NCI-H82 (cell line): ENCODE results near the gene SPTBN1.

Experiments
- DNase-seq: peaks from one replicate; lab custom pipeline; 2025; lab: John Stamatoyannopoulos, UW

The SPTBN1 gene

GRCh38 chr2:54455563-54456361 is at the start of gene SPTBN1:
SPTBN1 (plus strand) TSS chr2:54456327; CDS start chr2:54526419, 70,092 bp downstream.
- DNase-seq = peak; percentile 94

- no peak for DNase-seq
Observed at GRCh38 chr2:54407693-54408092, 48.4 kb upstream of the SPTBN1 start.

DNA sequence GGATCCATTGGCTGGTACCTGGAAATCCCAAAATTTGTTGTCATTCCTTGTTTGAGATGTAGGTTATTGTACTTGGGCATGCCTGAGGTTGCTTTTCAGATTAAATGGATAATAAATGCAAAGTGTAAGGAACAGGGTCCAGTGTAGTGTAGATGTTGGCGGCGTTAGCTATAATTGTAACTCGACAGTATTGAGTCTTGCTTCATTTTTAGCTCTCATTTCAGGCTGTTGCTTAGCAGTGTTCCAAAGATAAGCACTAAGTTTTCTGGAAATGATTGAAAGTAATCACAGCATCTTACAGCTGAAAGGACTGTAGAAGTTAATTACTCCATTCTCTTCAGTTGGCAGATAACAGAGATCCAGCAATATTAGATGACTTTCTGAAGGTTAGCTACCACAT is 47.8 kb upstream of the SPTBN1 start:
- DNase-seq = no peak

GRCh38 chr2:54409752-54410151 is 46.4 kb upstream of the SPTBN1 start:
- peak; percentile 55 for DNase-seq

- no peak for DNase-seq
Observed at GRCh38 chr2:54411801-54412354, 44.2 kb upstream of the SPTBN1 start.

- DNase-seq = no peak
Observed at GRCh38 chr2:54416166-54416813, 39.8 kb upstream of the SPTBN1 start.

DNA sequence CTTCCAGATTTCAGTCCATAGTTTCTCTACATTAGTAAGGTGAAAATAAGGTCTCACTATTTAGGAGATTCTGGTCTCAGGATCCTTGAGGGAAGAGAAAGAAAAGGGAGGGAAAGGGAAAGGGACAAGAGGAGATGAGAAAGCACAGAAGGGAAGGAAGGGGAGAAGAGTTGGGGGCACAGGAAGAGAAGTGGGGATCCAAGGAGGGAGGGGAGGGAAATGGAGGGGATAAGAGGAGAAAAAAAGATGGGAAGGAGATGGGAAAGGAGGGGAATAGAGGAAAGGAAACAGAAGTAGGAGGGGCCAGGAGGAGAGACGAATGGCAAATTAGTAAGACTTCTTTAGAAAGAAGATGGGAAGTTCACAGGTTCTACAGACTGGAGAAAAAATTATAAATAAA is 39.2 kb upstream of the SPTBN1 start:
- no peak for DNase-seq

- no peak for DNase-seq
Observed at GRCh38 chr2:54417577-54417976, 38.5 kb upstream of the SPTBN1 start.

GRCh38 chr2:54419388-54419787 is 36.7 kb upstream of the SPTBN1 start:
- DNase-seq = no peak

DNA sequence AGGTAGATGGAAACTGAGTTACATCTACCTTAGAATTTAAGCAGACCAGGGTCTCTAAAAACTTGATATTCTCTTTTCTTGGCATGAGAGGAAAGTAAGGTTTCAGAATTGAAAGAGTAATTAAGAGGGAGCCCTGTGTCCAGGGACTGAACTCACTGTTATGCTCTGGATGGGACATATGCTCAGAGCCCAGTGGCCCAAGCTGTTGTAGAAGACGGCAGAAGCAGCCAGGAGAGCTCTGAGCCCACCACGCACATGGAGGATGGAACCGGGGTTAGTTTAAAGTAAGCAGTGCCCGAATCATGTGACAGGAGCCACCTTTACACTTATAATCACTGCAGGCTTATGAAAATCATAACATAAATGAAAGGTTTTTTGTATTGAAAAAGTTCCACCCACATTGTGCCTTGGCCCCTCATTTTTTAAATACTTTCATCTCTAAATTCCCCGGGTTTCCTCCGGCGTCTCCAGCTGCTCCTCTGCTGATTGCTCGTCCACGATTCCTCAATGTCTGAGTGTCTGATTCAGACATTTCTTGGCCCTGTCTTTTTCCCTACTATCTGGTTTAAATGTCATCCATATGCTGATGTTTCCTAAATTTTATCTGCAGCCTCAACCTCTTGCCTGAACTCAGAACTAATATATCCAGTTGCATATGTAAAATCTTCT is 36.1 kb upstream of the SPTBN1 start:
- no peak for DNase-seq

GRCh38 chr2:54420524-54421172 is 35.5 kb upstream of the SPTBN1 start:
- DNase-seq = no peak

GRCh38 chr2:54422072-54422581 is 34.0 kb upstream of the SPTBN1 start:
- DNase-seq = no peak

GRCh38 chr2:54423213-54423612 is 32.9 kb upstream of the SPTBN1 start:
- DNase-seq = no peak

DNA sequence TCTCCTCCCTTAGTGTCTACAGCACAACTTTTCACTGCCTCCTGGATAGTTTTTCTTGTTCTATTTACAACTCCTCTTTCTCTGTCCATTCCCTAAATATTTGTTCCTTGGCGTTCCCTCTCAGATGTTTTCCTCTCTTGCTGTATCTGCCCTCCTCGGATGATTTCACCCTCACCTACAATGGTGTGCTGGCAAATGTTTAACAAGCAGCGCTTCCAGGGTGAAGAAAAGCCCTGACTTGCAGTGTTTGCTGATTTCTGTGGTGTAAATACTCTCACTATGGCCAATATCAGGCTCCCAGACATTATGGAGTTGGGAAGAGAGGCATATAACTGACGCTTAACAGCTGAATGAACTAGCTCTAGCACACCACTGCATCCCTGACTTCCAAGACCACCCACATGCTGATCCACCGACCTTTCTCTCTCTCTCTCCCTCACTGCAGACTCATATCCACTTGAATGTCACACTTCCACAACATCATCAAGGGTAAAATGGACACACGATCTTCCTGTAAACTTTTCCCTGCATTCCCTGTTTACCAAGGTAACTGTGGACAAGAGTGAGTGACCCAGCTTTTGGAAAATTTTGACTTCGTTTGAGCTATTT is 31.5 kb upstream of the SPTBN1 start:
- DNase-seq = no peak

- DNase-seq = no peak
Observed at GRCh38 chr2:54428108-54428831, 27.9 kb upstream of the SPTBN1 start.

- DNase-seq = no peak
Observed at GRCh38 chr2:54429054-54429453, 27.1 kb upstream of the SPTBN1 start.

DNA sequence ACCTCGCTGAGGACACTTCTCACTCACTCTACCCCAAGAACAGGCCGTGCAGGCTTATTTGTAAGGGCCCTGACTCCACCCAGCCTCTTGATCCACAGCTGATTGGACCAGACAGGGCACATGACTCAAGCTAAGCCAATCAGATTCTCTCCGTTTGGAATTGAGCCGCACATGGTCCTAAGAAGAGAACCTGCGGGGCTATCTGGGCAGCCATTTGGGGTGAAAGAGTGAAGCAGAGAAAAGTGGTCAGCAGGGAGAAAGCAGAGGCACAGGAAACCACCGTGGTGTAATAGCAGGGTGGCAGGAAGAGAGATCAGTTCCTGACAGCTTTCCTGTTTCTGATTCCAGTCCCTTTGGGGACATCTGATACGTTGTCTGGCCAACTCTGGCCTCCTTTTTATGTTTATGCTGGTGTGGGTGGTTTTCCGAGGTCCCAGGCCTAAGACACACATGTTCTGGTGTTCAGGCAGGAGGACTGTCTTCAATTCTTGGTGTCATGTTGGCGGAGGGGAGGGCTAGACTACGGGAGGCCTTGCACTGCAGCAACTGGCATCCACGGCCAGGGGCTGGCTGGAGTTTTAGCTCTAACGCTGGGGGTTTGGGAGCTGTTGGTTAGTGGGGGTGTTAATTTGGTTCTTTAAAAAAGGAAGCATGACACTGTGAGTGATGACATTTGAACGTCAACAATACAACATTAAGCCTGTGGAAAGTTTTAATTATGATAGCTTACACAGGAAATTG is 26.1 kb upstream of the SPTBN1 start:
- DNase-seq = no peak

DNA sequence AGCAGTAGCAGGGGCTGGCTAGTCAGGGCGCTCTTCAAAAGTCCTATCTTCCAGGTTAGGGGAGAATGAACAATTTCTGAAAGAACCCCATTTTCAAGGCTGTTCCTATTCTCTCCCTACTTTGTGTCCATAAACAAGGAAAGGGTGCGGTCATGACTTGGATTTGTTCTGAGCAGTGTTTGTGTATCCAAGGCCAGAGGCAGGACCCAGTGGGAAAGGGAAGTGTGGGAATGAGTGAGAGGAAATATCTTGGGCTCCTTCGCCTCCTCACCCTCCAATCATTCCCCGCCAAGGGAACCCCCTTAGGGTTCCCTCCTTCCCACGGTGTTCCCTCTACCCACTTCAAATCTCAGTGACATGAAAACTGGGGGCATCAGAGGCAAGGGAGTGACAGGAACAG is 25.5 kb upstream of the SPTBN1 start:
- DNase-seq = no peak

- DNase-seq = no peak
Observed at GRCh38 chr2:54432251-54433015, 23.7 kb upstream of the SPTBN1 start.
